ENCODE measurements around the gene MMP14. TPM values are rescaled to one million over a fixed set of nuclear protein-coding genes. Genes with fewer than 3 reads are reported as not detected.

MMP14 gene
- total RNA-seq, 1 experiment from 2014 or later = 94.4 TPM

DNA sequence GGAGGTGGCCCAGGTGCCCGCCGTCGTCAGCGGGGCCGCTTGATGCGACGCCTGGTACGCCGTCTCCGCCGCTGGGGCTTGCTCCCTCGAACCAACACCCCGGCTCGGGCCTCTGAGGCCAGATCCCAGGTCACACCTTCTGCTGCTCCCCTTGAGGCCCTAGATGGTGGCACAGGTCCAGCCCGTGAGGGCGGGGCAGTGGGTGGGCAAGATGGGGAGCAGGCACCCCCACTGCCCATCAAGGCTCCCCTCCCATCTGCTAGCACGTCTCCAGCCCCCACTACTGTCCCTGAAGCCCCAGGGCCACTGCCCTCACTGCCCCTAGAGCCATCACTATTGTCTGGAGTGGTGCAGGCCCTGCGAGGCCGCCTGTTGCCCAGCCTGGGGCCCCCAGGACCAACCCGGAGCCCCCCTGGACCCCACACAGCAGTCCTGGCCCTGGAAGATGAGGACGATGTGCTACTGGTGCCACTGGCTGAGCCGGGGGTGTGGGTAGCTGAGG, 40.7 kb downstream of the MMP14 start:
- DNase-seq (ENCODE audit: low spot score) = no peak
- TF ChIP-seq SP1 (CRISPR knock-in tag; conservative IDR thresholded peaks at IDR 0.05) = no peak
- TF ChIP-seq, protein P1, sequence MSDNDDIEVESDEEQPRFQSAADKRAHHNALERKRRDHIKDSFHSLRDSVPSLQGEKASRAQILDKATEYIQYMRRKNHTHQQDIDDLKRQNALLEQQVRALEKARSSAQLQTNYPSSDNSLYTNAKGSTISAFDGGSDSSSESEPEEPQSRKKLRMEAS (CRISPR knock-in tag; IDR thresholded peaks at IDR 0.05) = no peak
- TF ChIP-seq, protein P2, sequence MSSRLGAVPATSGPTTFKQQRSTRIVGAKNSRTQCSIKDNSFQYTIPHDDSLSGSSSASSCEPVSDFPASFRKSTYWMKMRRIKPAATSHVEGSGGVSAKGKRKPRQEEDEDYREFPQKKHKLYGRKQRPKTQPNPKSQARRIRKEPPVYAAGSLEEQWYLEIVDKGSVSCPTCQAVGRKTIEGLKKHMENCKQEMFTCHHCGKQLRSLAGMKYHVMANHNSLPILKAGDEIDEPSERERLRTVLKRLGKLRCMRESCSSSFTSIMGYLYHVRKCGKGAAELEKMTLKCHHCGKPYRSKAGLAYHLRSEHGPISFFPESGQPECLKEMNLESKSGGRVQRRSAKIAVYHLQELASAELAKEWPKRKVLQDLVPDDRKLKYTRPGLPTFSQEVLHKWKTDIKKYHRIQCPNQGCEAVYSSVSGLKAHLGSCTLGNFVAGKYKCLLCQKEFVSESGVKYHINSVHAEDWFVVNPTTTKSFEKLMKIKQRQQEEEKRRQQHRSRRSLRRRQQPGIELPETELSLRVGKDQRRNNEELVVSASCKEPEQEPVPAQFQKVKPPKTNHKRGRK (CRISPR knock-in tag; IDR thresholded peaks at IDR 0.05; ENCODE audit: borderline replicate concordance) = no peak
- TF ChIP-seq SMAD3 (CRISPR knock-in tag; IDR thresholded peaks at IDR 0.05; ENCODE audit: borderline replicate concordance) = no peak
- TF ChIP-seq SOX15 (CRISPR knock-in tag; IDR thresholded peaks at IDR 0.05) = no peak
- TF ChIP-seq TCF7 (CRISPR knock-in tag; IDR thresholded peaks at IDR 0.05; ENCODE audit: low read depth) = no peak
- TF ChIP-seq PRRX2 (CRISPR knock-in tag; IDR thresholded peaks at IDR 0.05) = no peak
- TF ChIP-seq ELF4 (CRISPR knock-in tag; IDR thresholded peaks at IDR 0.05; ENCODE audit: low read depth) = no peak
- no peak for TF ChIP-seq TP53 (CRISPR knock-in tag; IDR thresholded peaks at IDR 0.05)
- no peak for TF ChIP-seq OVOL2 (CRISPR knock-in tag; IDR thresholded peaks at IDR 0.05; ENCODE audit: borderline replicate concordance)
- Mint-ChIP-seq H3K4me1 (peaks cover 12% of the 10 kb centered on the region), H3K4me3 (no peak overlapping the region), H3K9me3 (no peaks in the 10 kb centered on the region), H3K36me3 (peaks cover 11% of the 10 kb centered on the region), H3K27ac (no peak overlapping the region), H3K27me3 (ENCODE audit: low read depth) (no peaks in the 10 kb centered on the region; the same call in 1 of the 2 replicates)
- ATAC-seq = no peak
- CTCF ChIA-PET = interaction anchor here (0.8 to 1.3 kb wide), 2 partner anchors 9 to 23 kb away, joined by 3 to 4 read pairs; no protein-coding TSS in a partner anchor
- POLR2A ChIA-PET = no interaction called here

DNA sequence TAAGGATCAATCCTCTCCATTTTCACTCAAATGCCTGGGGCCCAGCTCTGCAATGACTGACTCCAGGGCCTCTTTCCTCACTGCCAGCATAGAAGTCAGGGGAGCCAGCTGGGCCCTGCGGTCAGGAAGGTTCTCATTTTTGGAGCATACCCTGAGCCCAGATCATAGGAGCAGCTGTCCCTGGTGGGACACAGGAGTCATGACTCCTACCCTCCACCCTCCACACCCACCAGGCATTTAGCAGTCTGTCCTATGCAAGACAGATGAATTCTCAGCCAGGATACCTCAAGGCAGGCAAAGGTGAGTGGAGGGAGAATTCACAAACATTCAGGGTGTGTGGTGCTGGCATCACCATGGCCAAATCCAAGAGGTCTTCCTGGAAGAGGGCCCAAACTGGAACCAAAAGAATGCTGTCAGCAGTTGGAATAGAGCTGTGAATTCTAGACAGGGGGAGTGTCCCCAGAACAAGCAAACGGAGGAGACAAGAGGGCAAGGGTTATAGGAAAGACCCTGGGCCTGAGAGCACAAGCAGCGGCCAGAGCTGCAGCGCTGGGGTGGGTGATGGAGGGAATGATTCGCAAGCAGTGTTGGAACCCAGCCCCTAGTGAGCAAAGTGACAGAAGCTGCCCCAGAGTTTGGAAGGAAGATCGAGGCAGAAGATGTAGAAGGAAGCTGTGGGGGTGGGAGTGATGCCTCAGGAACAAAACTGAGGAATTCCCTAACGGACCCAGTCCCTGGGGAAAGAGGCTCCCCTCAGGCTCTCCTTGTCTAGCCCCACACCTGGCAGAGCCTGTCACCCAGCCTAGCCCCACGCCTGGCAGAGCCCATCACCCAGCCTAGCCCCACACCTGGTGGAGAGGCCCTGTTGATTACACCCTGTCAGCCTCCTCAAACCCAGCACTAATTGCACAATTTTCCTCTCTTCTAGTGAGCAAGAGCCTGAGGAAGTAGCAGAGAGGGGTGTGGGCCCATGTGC, 42.2 kb downstream of the MMP14 start:
- Mint-ChIP-seq H3K27ac (no peak overlapping the region), H3K4me1 (peaks cover 21% of the 10 kb centered on the region), H3K27me3 (ENCODE audit: low read depth) (peaks cover 2% of the 10 kb centered on the region; the same call in 1 of the 2 replicates), H3K9me3 (no peaks in the 10 kb centered on the region), H3K4me3 (no peak overlapping the region), H3K36me3 (peaks cover 11% of the 10 kb centered on the region)
- DNase-seq (ENCODE audit: low spot score) (no peak), ATAC-seq (no peak)
- ChIA-PET POLR2A (no interaction called here), CTCF (interaction anchor here (0.7 to 2.0 kb wide), 3 partner anchors 13 to 28 kb away, joined by 3 to 4 read pairs (median 3); no protein-coding TSS in a partner anchor)
- TF ChIP-seq ZNF416 (CRISPR knock-in tag; IDR thresholded peaks at IDR 0.05) = no peak
- TF ChIP-seq, protein P3, sequence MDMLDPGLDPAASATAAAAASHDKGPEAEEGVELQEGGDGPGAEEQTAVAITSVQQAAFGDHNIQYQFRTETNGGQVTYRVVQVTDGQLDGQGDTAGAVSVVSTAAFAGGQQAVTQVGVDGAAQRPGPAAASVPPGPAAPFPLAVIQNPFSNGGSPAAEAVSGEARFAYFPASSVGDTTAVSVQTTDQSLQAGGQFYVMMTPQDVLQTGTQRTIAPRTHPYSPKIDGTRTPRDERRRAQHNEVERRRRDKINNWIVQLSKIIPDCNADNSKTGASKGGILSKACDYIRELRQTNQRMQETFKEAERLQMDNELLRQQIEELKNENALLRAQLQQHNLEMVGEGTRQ (CRISPR knock-in tag; IDR thresholded peaks at IDR 0.05) = no peak
- TF ChIP-seq CBFB (CRISPR knock-in tag; IDR thresholded peaks at IDR 0.05; ENCODE audit: low read depth) = no peak
- TF ChIP-seq, protein P4, sequence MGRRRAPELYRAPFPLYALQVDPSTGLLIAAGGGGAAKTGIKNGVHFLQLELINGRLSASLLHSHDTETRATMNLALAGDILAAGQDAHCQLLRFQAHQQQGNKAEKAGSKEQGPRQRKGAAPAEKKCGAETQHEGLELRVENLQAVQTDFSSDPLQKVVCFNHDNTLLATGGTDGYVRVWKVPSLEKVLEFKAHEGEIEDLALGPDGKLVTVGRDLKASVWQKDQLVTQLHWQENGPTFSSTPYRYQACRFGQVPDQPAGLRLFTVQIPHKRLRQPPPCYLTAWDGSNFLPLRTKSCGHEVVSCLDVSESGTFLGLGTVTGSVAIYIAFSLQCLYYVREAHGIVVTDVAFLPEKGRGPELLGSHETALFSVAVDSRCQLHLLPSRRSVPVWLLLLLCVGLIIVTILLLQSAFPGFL (CRISPR knock-in tag; IDR thresholded peaks at IDR 0.05; ENCODE audit: borderline replicate concordance) = no peak
- TF ChIP-seq, protein P5, sequence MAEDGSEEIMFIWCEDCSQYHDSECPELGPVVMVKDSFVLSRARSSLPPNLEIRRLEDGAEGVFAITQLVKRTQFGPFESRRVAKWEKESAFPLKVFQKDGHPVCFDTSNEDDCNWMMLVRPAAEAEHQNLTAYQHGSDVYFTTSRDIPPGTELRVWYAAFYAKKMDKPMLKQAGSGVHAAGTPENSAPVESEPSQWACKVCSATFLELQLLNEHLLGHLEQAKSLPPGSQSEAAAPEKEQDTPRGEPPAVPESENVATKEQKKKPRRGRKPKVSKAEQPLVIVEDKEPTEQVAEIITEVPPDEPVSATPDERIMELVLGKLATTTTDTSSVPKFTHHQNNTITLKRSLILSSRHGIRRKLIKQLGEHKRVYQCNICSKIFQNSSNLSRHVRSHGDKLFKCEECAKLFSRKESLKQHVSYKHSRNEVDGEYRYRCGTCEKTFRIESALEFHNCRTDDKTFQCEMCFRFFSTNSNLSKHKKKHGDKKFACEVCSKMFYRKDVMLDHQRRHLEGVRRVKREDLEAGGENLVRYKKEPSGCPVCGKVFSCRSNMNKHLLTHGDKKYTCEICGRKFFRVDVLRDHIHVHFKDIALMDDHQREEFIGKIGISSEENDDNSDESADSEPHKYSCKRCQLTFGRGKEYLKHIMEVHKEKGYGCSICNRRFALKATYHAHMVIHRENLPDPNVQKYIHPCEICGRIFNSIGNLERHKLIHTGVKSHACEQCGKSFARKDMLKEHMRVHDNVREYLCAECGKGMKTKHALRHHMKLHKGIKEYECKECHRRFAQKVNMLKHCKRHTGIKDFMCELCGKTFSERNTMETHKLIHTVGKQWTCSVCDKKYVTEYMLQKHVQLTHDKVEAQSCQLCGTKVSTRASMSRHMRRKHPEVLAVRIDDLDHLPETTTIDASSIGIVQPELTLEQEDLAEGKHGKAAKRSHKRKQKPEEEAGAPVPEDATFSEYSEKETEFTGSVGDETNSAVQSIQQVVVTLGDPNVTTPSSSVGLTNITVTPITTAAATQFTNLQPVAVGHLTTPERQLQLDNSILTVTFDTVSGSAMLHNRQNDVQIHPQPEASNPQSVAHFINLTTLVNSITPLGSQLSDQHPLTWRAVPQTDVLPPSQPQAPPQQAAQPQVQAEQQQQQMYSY (CRISPR knock-in tag; IDR thresholded peaks at IDR 0.05) = no peak
- no peak for TF ChIP-seq MXD4 (CRISPR knock-in tag; IDR thresholded peaks at IDR 0.05; ENCODE audit: borderline replicate concordance)
- TF ChIP-seq, protein P6, sequence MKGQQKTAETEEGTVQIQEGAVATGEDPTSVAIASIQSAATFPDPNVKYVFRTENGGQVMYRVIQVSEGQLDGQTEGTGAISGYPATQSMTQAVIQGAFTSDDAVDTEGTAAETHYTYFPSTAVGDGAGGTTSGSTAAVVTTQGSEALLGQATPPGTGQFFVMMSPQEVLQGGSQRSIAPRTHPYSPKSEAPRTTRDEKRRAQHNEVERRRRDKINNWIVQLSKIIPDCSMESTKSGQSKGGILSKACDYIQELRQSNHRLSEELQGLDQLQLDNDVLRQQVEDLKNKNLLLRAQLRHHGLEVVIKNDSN (CRISPR knock-in tag; IDR thresholded peaks at IDR 0.05) = no peak
- no peak for TF ChIP-seq GABPB1 (CRISPR knock-in tag; IDR thresholded peaks at IDR 0.05)
- TF ChIP-seq TCF7 (CRISPR knock-in tag; IDR thresholded peaks at IDR 0.05; ENCODE audit: low read depth) = no peak
- no peak for TF ChIP-seq ETV6 (CRISPR knock-in tag; IDR thresholded peaks at IDR 0.05)

Measured in WTC11 (cell line).